Mesenchymal stem cell (in vitro differentiated cells and primary cell): ENCODE measurements around the gene IL15.

Source experiments
- DNase-seq: peaks from one replicate; pipeline ENCODE4 v3.0.0-alpha.2; 2013
- H2AFZ ChIP-seq: one replicate; pipeline ENCODE4 v1.6.1; 2013; ENCODE audit warnings: low read depth, mild to moderate bottlenecking, control low read depth, inconsistent platforms, low read length, moderate library complexity
- H2AK5ac ChIP-seq: 2 replicates; pipeline ENCODE4 v1.6.1; 2013; ENCODE audit warnings: low read length, moderate library complexity, mild to moderate bottlenecking, inconsistent platforms; ENCODE audit not compliant: severe bottlenecking
- H2BK120ac ChIP-seq: one replicate; pipeline ENCODE4 v1.6.1; 2013; ENCODE audit warnings: low read depth, mild to moderate bottlenecking, inconsistent platforms, low read length, moderate library complexity
- H2BK12ac ChIP-seq, 2 experiments: one replicate each; pipeline ENCODE4 v1.6.1; 2013; ENCODE audit warnings: inconsistent platforms in 2 of 2, low read length in 2 of 2, mild to moderate bottlenecking in 2 of 2, moderate library complexity in 2 of 2, control low read depth in 1 of 2
- H2BK15ac ChIP-seq: one replicate; pipeline ENCODE4 v1.6.1; 2013; ENCODE audit warnings: mild to moderate bottlenecking, low read depth, inconsistent platforms; ENCODE audit not compliant: poor library complexity, severe bottlenecking
- H2BK5ac ChIP-seq: 2 replicates; pipeline ENCODE4 v1.6.1; 2013; ENCODE audit warnings: low read depth, mild to moderate bottlenecking, low read length, control low read depth, inconsistent platforms; ENCODE audit not compliant: poor library complexity, severe bottlenecking
- H3K14ac ChIP-seq, 2 experiments: one replicate each; pipeline ENCODE4 v1.6.1; 2013; ENCODE audit warnings: inconsistent platforms in 2 of 2, low read length in 2 of 2, control low read depth in 1 of 2, mild to moderate bottlenecking in 1 of 2, moderate library complexity in 1 of 2
- H3K18ac ChIP-seq, 2 experiments: one replicate each; pipeline ENCODE4 v1.6.1; 2013; ENCODE audit warnings: inconsistent platforms in 2 of 2, low read length in 2 of 2, control low read depth in 1 of 2, low read depth in 1 of 2, mild to moderate bottlenecking in 1 of 2
- H3K23ac ChIP-seq, 2 experiments: one replicate each; pipeline ENCODE4 v1.6.1; 2013; ENCODE audit warnings: inconsistent platforms in 2 of 2, low read length in 2 of 2, mild to moderate bottlenecking in 2 of 2, moderate library complexity in 2 of 2, control low read depth in 1 of 2
- H3K27ac ChIP-seq: 2 replicates; pipeline ENCODE4 v1.5.1; 2013; ENCODE audit warnings: mild to moderate bottlenecking, moderate library complexity, low read length, control low read depth, inconsistent platforms; ENCODE audit not compliant: poor library complexity, severe bottlenecking
- H3K27me3 ChIP-seq, 2 experiments: 2 replicates each; pipeline versions ENCODE4 v1.6.1 to v1.7.0; 2013; ENCODE audit warnings: low read length in 2 of 2, mild to moderate bottlenecking in 2 of 2, moderate library complexity in 2 of 2, control low read depth in 1 of 2, inconsistent platforms in 1 of 2; ENCODE audit not compliant: control insufficient read depth in 1 of 2, insufficient read depth in 1 of 2
- H3K36me3 ChIP-seq, 2 experiments: 2 replicates each; pipeline versions ENCODE4 v1.6.1 to v1.7.0; 2013; ENCODE audit warnings: low read length in 2 of 2, control low read depth in 1 of 2, inconsistent platforms in 1 of 2, low read depth in 1 of 2, mild to moderate bottlenecking in 1 of 2; ENCODE audit not compliant: insufficient read depth in 2 of 2, control insufficient read depth in 1 of 2
- H3K4ac ChIP-seq, 2 experiments: one replicate each; pipeline ENCODE4 v1.6.1; 2013; ENCODE audit warnings: inconsistent platforms in 2 of 2, low read length in 2 of 2, mild to moderate bottlenecking in 2 of 2, moderate library complexity in 2 of 2, control low read depth in 1 of 2, low read depth in 1 of 2
- H3K4me1 ChIP-seq: 2 replicates; pipeline ENCODE4 v1.6.1; 2013; ENCODE audit warnings: low read depth, low read length, control low read depth; ENCODE audit not compliant: control insufficient read depth, insufficient read depth
- H3K4me2 ChIP-seq: 2 replicates; pipeline ENCODE4 v1.6.1; 2013; ENCODE audit warnings: low read length, mild to moderate bottlenecking, inconsistent platforms; ENCODE audit not compliant: poor library complexity, severe bottlenecking
- H3K4me3 ChIP-seq, 2 experiments: 2 replicates each; pipeline versions ENCODE4 v1.5.1 to v1.7.0; 2013; ENCODE audit warnings: low read length in 2 of 2, mild to moderate bottlenecking in 2 of 2, control low read depth in 1 of 2, low read depth in 1 of 2; ENCODE audit not compliant: insufficient read depth in 1 of 2
- H3K79me1 ChIP-seq: replicated peaks from 2 replicates; pipeline ENCODE4 v1.6.1; 2013; ENCODE audit warnings: mild to moderate bottlenecking, control low read depth, low read length, inconsistent platforms; ENCODE audit not compliant: poor library complexity, severe bottlenecking
- H3K9ac ChIP-seq: 2 replicates; pipeline ENCODE4 v1.7.0; 2013; ENCODE audit warnings: mild to moderate bottlenecking, low read length, moderate library complexity
- H3K9me3 ChIP-seq: 2 replicates; pipeline ENCODE4 v1.7.0; 2013; ENCODE audit warnings: mild to moderate bottlenecking, low read length; ENCODE audit not compliant: control insufficient read depth
- H4K8ac ChIP-seq: one replicate; pipeline ENCODE4 v1.6.1; 2013; ENCODE audit warnings: inconsistent platforms, mild to moderate bottlenecking, low read length, moderate library complexity
- H4K91ac ChIP-seq: one replicate; pipeline ENCODE4 v1.6.1; 2013; ENCODE audit warnings: mild to moderate bottlenecking, low read length, inconsistent platforms
- WGBS: methylation state at CpG from one replicate; pipeline ENCODE4 v1.1.7; 2013; ENCODE audit warnings: mixed read lengths; 5-methylcytosine and 5-hydroxymethylcytosine counted together

IL15 gene

DNA sequence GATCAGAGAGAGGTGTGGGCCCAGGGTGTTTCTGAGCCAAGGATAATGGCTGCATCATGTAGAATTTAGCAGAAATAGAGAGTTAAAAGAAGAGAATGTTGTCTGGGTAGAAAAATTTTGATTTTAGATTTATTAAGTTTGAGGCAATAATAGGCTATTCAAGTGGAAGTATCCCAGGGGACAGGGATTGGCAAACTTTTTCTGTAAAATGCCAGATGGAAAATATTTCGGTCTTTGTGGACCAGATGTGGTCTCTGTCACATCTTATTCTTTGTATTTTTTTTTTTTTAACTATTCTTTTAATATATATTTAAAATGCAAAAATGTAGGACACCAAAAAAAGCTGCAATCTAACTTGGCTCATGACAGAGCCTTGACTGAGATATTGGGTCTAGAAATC is 33.1 kb downstream of the IL15 start:
- Histone ChIP-seq H3K27ac (no peak overlapping the region), H2BK120ac (no peak overlapping the region), H2BK5ac (no peak overlapping the region), H3K4me1 (peaks cover 1% of the 10 kb centered on the region), H3K4me2 (no peak overlapping the region), H3K14ac (no peak overlapping the region), H3K4ac (no peak overlapping the region), H4K8ac (no peak overlapping the region), H3K27me3 (no peaks in the 10 kb centered on the region), H4K91ac (no peak overlapping the region), H3K18ac (no peak overlapping the region), H3K79me1 (peaks cover 19% of the 10 kb centered on the region), H3K23ac (no peak overlapping the region), H2BK12ac (no peak overlapping the region), H3K9ac (no peak overlapping the region), H2AFZ (no peak overlapping the region), H3K4me3 (no peak overlapping the region), H2AK5ac (no peak overlapping the region), H3K9me3 (no peaks in the 10 kb centered on the region), H3K36me3 (peaks cover 0 to 3% of the 10 kb centered on the region in 2 experiments), H2BK15ac (no peak overlapping the region)
- WGBS = no CpG with 5 or more reads among the region's 1 CpG
- no peak for DNase-seq

DNA sequence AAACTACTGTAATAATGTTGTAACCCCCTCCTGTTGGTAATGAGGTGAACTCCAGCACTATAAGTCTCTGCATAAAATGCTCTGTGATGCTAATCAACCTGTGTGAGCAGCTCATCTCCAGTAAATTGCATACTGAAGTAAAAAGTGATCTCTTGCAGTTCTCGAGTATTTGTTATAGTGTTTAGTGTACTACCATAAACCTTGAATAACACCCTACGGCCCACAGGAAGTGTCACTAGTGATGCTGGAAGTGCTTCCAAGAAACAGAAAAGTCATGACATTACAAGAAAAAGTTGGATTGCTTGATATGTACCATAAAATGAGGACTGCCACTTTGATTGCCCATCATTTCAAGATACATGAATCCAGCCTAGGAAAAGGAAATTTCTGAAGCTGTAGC is 39.0 kb downstream of the IL15 start:
- no peak overlapping the region for H2AK5ac ChIP-seq
- no peak overlapping the region for H3K18ac ChIP-seq
- H3K79me1 ChIP-seq = peaks cover 17% of the 10 kb centered on the region
- no peaks in the 10 kb centered on the region for H3K36me3 ChIP-seq
- WGBS = 77% methylated on average over 2 of the region's 2 CpGs
- H3K4ac ChIP-seq = no peak overlapping the region
- no peak overlapping the region for H2AFZ ChIP-seq
- H3K27me3 ChIP-seq = no peaks in the 10 kb centered on the region
- no peak overlapping the region for H3K27ac ChIP-seq
- no peak overlapping the region for H3K9ac ChIP-seq
- no peak overlapping the region for H3K4me2 ChIP-seq
- no peak overlapping the region for H2BK5ac ChIP-seq
- H3K4me3 ChIP-seq = no peak overlapping the region
- no peak overlapping the region for H2BK15ac ChIP-seq
- H3K14ac ChIP-seq = no peak overlapping the region
- H3K9me3 ChIP-seq = no peaks in the 10 kb centered on the region
- H4K8ac ChIP-seq = no peak overlapping the region
- no peak overlapping the region for H2BK120ac ChIP-seq
- no peaks in the 10 kb centered on the region for H3K4me1 ChIP-seq
- no peak overlapping the region for H4K91ac ChIP-seq
- no peak for DNase-seq
- H2BK12ac ChIP-seq = no peak overlapping the region
- no peak overlapping the region for H3K23ac ChIP-seq

GRCh38 chr4:141676087-141676670 is 39.8 kb downstream of the IL15 start:
- Histone ChIP-seq H4K91ac (no peak overlapping the region), H2BK5ac (no peak overlapping the region), H3K4ac (no peak overlapping the region), H2BK120ac (no peak overlapping the region), H3K36me3 (no peaks in the 10 kb centered on the region), H2AK5ac (no peak overlapping the region), H3K79me1 (peaks cover 19% of the 10 kb centered on the region), H3K9ac (no peak overlapping the region), H3K23ac (no peak overlapping the region), H2BK12ac (no peak overlapping the region), H3K4me3 (no peak overlapping the region), H3K14ac (no peak overlapping the region), H2BK15ac (no peak overlapping the region), H3K18ac (no peak overlapping the region), H3K27me3 (no peaks in the 10 kb centered on the region), H4K8ac (no peak overlapping the region), H3K9me3 (no peaks in the 10 kb centered on the region), H2AFZ (no peak overlapping the region), H3K4me2 (no peak overlapping the region), H3K4me1 (no peaks in the 10 kb centered on the region), H3K27ac (no peak overlapping the region)
- 85% methylated on average over 2 of the region's 3 CpGs for WGBS
- DNase-seq = no peak

DNA sequence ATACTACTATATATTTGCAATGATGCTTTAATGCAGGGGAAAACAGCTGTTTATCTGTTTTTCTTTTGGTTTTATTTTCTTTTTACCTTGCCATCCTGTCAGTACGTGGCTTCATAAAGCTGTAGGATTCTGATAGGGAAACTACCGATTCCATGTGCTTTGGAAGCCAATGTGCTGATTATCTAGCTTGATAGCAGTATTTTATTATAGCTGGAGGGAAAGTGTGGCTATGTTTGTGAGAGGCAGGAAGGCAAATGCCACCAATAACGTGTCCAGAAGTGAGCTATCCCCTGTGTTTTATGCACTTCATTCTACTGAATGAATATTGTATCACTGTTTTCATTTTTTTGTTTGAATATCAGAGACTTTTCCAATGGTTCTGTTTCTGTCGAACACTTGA is 43.7 kb downstream of the IL15 start:
- H3K27ac ChIP-seq = no peak overlapping the region
- H2BK15ac ChIP-seq = no peak overlapping the region
- no peak for DNase-seq
- H2BK5ac ChIP-seq = no peak overlapping the region
- no peak overlapping the region for H3K9ac ChIP-seq
- peaks cover 16% of the 10 kb centered on the region for H3K79me1 ChIP-seq
- no peak overlapping the region for H3K18ac ChIP-seq
- H2BK12ac ChIP-seq = no peak overlapping the region
- no peak overlapping the region for H3K4ac ChIP-seq
- no peaks in the 10 kb centered on the region for H3K9me3 ChIP-seq
- no peak overlapping the region for H3K4me2 ChIP-seq
- H2BK120ac ChIP-seq = no peak overlapping the region
- no peaks in the 10 kb centered on the region for H3K4me1 ChIP-seq
- no peak overlapping the region for H3K14ac ChIP-seq
- no peaks in the 10 kb centered on the region for H3K36me3 ChIP-seq
- no peak overlapping the region for H4K8ac ChIP-seq
- WGBS = 98% methylated on average over 3 of the region's 4 CpGs
- H3K4me3 ChIP-seq = no peak overlapping the region
- H3K27me3 ChIP-seq = no peaks in the 10 kb centered on the region
- no peak overlapping the region for H4K91ac ChIP-seq
- no peak overlapping the region for H2AK5ac ChIP-seq
- no peak overlapping the region for H3K23ac ChIP-seq
- no peak overlapping the region for H2AFZ ChIP-seq
